ENCODE measurements around the gene NELL1. TPM values are rescaled to one million over a fixed set of nuclear protein-coding genes. Genes with fewer than 3 reads are reported as not detected.
"Not testable (repeated sequence)": the region's sequence is repeated elsewhere in the genome, so short reads cannot be mapped to it uniquely, and the experiment has no call there.

Gene NELL1
- total and polyA plus RNA-seq, 5 donors from 2014 or later = not detected

DNA sequence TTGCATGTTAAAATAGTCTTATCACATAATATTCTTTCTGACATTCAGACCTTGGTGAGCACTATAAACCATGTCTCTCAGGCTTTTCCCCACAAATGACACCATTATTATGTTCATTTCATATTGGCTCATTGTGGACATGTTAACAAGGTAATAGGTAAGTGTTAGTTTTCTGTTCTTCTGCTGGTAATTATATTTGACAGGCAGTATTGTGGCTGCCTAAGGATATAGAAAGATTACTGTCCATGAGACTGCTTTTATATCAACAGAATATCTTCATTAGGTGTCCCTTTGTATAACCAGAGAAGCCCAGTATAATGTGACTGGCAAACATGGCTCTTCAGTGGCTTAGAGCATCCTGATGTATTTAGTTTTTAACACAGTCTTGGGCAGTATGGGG is 590.7 kb downstream of the NELL1 start:
- no peak overlapping the region for H3K27ac Mint-ChIP-seq
- Histone ChIP-seq H3K9me3 (ENCODE audit: control insufficient read depth in 2 of 2, low read length in 2 of 2) (no peaks in the 10 kb centered on the region), H3K4me3 (ENCODE audit: low read depth, low read length) (no peak overlapping the region), H3K4me1 (ENCODE audit: control insufficient read depth, insufficient read depth, low read length, poor library complexity, severe bottlenecking) (no peaks in the 10 kb centered on the region), H3K27ac (ENCODE audit: insufficient read depth, low read length, poor library complexity, severe bottlenecking) (no peak overlapping the region), H3K27me3 (ENCODE audit: control insufficient read depth, insufficient read depth, low read length) (no peaks in the 10 kb centered on the region), H3K36me3 (ENCODE audit: control insufficient read depth, insufficient read depth, low read length) (no peaks in the 10 kb centered on the region)
- no peaks in the 10 kb centered on the region for H3K4me1 Mint-ChIP-seq
- no peak overlapping the region for H3K4me3 Mint-ChIP-seq
- H3K9me3 Mint-ChIP-seq = peaks cover 0 to 18% (median 6%) of the 10 kb centered on the region in 7 donors
- no peak for ATAC-seq (ENCODE audit: low read depth in 2 of 2)
- H3K27me3 Mint-ChIP-seq = no peaks in the 10 kb centered on the region
- no peaks in the 10 kb centered on the region for H3K36me3 Mint-ChIP-seq
- no peak for DNase-seq

DNA sequence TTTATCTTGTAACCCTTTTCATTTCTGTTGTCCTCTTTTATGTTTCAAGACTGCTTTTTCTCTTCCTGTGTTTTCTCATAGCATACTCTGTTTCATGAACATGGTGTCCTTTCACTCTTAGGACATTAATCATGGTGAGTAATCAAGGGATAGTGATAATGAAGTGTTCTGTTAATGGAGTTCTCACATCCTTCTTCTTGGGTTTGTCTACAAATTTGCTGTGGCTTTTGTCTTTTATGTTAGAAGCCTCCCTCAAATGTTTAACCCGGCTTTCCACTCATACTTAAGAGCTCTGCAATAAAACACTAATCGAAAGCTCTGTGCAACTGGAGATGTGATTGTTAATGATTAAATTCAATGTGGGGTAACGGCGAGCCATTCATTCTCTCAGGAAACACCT is 593.6 kb downstream of the NELL1 start:
- Histone ChIP-seq H3K27me3 (ENCODE audit: control insufficient read depth, insufficient read depth, low read length) (no peaks in the 10 kb centered on the region), H3K4me3 (ENCODE audit: low read depth, low read length) (no peak overlapping the region), H3K4me1 (ENCODE audit: control insufficient read depth, insufficient read depth, low read length, poor library complexity, severe bottlenecking) (no peaks in the 10 kb centered on the region), H3K36me3 (ENCODE audit: control insufficient read depth, insufficient read depth, low read length) (no peaks in the 10 kb centered on the region), H3K27ac (ENCODE audit: insufficient read depth, low read length, poor library complexity, severe bottlenecking) (no peak overlapping the region), H3K9me3 (ENCODE audit: control insufficient read depth in 2 of 2, low read length in 2 of 2) (peaks cover 0 to 3% of the 10 kb centered on the region in 2 experiments)
- Mint-ChIP-seq H3K4me3 (no peak overlapping the region), H3K36me3 (no peaks in the 10 kb centered on the region), H3K27me3 (no peaks in the 10 kb centered on the region), H3K4me1 (no peaks in the 10 kb centered on the region), H3K27ac (no peak overlapping the region), H3K9me3 (peaks cover 0 to 16% (median 6%) of the 10 kb centered on the region in 7 donors)
- ATAC-seq (ENCODE audit: low read depth in 2 of 2) (no peak), DNase-seq (no peak)

DNA sequence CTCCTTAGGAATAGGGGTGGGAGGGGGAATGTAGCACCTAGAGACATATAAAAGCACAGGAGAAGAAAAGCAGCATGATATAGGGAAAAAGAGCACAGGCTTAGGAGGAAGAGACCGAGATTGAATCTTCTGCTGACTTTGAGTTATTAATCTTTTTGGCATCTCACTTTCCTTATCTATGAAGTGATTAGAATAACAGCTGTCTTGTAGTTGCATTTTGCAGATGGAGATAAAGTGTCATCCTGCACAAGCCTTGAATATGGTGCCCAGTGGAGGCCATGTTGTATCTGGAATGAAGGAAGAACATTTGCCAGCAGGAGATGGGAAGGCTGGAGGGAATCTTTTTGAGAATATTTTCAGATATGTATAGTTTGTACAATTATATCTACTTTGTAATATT is 594.7 kb downstream of the NELL1 start:
- Mint-ChIP-seq H3K36me3 (no peaks in the 10 kb centered on the region), H3K27ac (no peak overlapping the region), H3K4me1 (no peaks in the 10 kb centered on the region), H3K27me3 (no peaks in the 10 kb centered on the region), H3K4me3 (no peak overlapping the region), H3K9me3 (peaks cover 0 to 12% (median 8%) of the 10 kb centered on the region in 7 donors)
- ATAC-seq (ENCODE audit: low read depth in 2 of 2) (no peak), DNase-seq (no peak)
- Histone ChIP-seq H3K4me1 (ENCODE audit: control insufficient read depth, insufficient read depth, low read length, poor library complexity, severe bottlenecking) (no peaks in the 10 kb centered on the region), H3K36me3 (ENCODE audit: control insufficient read depth, insufficient read depth, low read length) (no peaks in the 10 kb centered on the region), H3K4me3 (ENCODE audit: low read depth, low read length) (no peak overlapping the region), H3K27ac (ENCODE audit: insufficient read depth, low read length, poor library complexity, severe bottlenecking) (no peak overlapping the region), H3K9me3 (ENCODE audit: control insufficient read depth in 2 of 2, low read length in 2 of 2) (peaks cover 0 to 3% of the 10 kb centered on the region in 2 experiments), H3K27me3 (ENCODE audit: control insufficient read depth, insufficient read depth, low read length) (no peaks in the 10 kb centered on the region)

DNA sequence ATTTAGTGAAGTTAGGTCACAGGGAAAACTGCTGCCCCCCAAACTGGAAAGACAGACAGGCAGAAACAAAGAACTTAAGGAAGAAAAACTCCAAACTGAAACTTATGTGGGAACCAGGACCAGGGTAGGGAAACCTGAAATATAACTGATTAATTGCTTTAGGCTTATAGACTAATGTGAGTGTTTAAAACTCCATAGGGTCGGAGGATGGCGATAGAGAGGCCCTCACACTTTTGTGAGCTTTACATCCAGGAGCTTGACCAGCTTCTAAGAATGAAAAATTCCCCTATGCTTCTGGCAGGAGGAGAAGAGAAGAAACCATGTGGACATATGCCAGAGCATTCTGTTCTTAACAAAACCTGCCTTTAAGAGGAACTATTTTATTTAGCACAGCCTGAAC is 598.6 kb downstream of the NELL1 start:
- Histone ChIP-seq H3K4me1 (ENCODE audit: control insufficient read depth, insufficient read depth, low read length, poor library complexity, severe bottlenecking) (no peaks in the 10 kb centered on the region), H3K27ac (ENCODE audit: insufficient read depth, low read length, poor library complexity, severe bottlenecking) (no peak overlapping the region), H3K4me3 (ENCODE audit: low read depth, low read length) (no peak overlapping the region), H3K27me3 (ENCODE audit: control insufficient read depth, insufficient read depth, low read length) (no peaks in the 10 kb centered on the region), H3K9me3 (ENCODE audit: control insufficient read depth in 2 of 2, low read length in 2 of 2) (peaks cover 0 to 3% of the 10 kb centered on the region in 2 experiments), H3K36me3 (ENCODE audit: control insufficient read depth, insufficient read depth, low read length) (no peaks in the 10 kb centered on the region)
- Mint-ChIP-seq H3K4me3 (no peak overlapping the region), H3K4me1 (no peaks in the 10 kb centered on the region), H3K9me3 (peaks cover 2 to 21% (median 8%) of the 10 kb centered on the region in 7 donors), H3K27ac (no peak overlapping the region), H3K36me3 (no peaks in the 10 kb centered on the region), H3K27me3 (no peaks in the 10 kb centered on the region)
- ATAC-seq (ENCODE audit: low read depth in 2 of 2) (no peak), DNase-seq (no peak)

DNA sequence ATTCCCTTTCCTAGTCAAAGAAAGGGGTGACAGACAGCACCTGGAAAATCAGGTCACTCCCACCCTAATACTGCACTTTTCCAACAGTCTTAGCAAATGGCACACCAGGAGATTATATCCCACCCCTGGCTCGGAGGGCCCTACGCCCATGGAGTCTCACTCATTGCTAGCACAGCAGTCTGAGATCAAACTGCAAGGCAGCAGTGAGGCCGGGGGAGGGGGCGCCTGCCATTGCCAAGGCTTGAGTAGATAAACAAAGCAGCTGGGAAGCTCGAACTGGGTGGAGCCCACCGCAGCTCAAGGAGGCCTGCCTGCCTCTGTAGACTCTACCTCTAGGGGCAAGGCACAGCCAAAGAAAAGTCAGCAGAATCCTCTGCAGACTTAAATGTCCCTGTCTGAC is 602.8 kb downstream of the NELL1 start:
- peaks cover 4 to 29% (median 7%) of the 10 kb centered on the region in 7 donors for H3K9me3 Mint-ChIP-seq
- H3K36me3 Mint-ChIP-seq; H3K4me3 Mint-ChIP-seq; H3K36me3 ChIP-seq (ENCODE audit: control insufficient read depth, insufficient read depth, low read length); H3K27me3 ChIP-seq (ENCODE audit: control insufficient read depth, insufficient read depth, low read length); H3K4me1 ChIP-seq (ENCODE audit: control insufficient read depth, insufficient read depth, low read length, poor library complexity, severe bottlenecking); H3K27ac Mint-ChIP-seq; H3K27ac ChIP-seq (ENCODE audit: insufficient read depth, low read length, poor library complexity, severe bottlenecking); H3K27me3 Mint-ChIP-seq; H3K4me3 ChIP-seq (ENCODE audit: low read depth, low read length); H3K9me3 ChIP-seq (ENCODE audit: control insufficient read depth in 2 of 2, low read length in 2 of 2); DNase-seq; ATAC-seq (ENCODE audit: low read depth in 2 of 2); H3K4me1 Mint-ChIP-seq: not testable (repeated sequence)

DNA sequence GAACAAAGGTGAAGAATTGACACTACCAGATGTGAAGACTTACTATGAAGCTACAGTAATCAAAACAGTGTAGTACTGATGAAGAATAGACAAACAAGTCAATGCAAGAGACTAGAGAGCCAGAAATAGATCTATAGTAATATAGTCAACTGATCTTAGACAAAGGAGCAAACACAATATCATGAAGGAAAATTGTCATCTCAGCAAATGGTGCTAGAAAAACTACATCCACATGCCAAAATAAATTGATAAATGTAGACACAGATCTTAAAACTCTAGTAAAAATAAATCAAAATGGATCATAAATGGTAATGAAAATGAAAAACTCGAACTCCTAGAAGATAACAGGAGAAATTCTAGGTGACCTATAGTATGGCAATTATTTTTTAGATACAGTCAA is 609.5 kb downstream of the NELL1 start:
- H3K27ac Mint-ChIP-seq = no peak overlapping the region
- H3K4me3 Mint-ChIP-seq = no peak overlapping the region
- no peaks in the 10 kb centered on the region for H3K27me3 Mint-ChIP-seq
- Histone ChIP-seq H3K27me3 (ENCODE audit: control insufficient read depth, insufficient read depth, low read length) (no peaks in the 10 kb centered on the region), H3K4me3 (ENCODE audit: low read depth, low read length) (no peak overlapping the region), H3K36me3 (ENCODE audit: control insufficient read depth, insufficient read depth, low read length) (no peaks in the 10 kb centered on the region), H3K9me3 (ENCODE audit: control insufficient read depth in 2 of 2, low read length in 2 of 2) (peaks cover 0 to 5% of the 10 kb centered on the region in 2 experiments), H3K27ac (ENCODE audit: insufficient read depth, low read length, poor library complexity, severe bottlenecking) (no peak overlapping the region), H3K4me1 (ENCODE audit: control insufficient read depth, insufficient read depth, low read length, poor library complexity, severe bottlenecking) (no peaks in the 10 kb centered on the region)
- no peaks in the 10 kb centered on the region for H3K36me3 Mint-ChIP-seq
- ATAC-seq (ENCODE audit: low read depth in 2 of 2) (no peak), DNase-seq (no peak)
- H3K4me1 Mint-ChIP-seq = no peaks in the 10 kb centered on the region
- peaks cover 0 to 29% (median 5%) of the 10 kb centered on the region in 7 donors for H3K9me3 Mint-ChIP-seq

DNA sequence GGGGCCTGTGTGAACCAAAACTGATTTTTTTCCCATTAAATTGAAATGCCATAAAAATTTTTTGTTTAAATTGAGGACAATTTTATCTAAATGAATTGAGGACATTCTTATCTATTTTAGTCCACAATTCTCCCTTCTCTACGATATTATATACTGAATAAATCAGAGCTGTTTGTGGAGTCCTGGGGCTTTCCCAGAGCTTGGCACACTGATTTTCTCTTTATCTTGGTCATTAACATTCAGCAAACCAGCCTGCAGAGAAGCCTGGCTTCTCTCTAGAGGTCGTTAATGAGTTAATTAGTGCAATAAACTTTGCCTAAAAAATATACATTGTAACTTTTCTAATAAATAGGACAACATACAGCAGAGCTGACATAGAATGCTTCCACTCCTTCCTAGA is 615.7 kb downstream of the NELL1 start:
- Histone ChIP-seq H3K4me3 (ENCODE audit: low read depth, low read length) (no peak overlapping the region), H3K27me3 (ENCODE audit: control insufficient read depth, insufficient read depth, low read length) (no peaks in the 10 kb centered on the region), H3K4me1 (ENCODE audit: control insufficient read depth, insufficient read depth, low read length, poor library complexity, severe bottlenecking) (no peaks in the 10 kb centered on the region), H3K36me3 (ENCODE audit: control insufficient read depth, insufficient read depth, low read length) (no peaks in the 10 kb centered on the region), H3K27ac (ENCODE audit: insufficient read depth, low read length, poor library complexity, severe bottlenecking) (no peak overlapping the region), H3K9me3 (ENCODE audit: control insufficient read depth in 2 of 2, low read length in 2 of 2) (peaks cover 0 to 6% of the 10 kb centered on the region in 2 experiments)
- Mint-ChIP-seq H3K4me1 (no peaks in the 10 kb centered on the region), H3K4me3 (no peak overlapping the region), H3K36me3 (no peaks in the 10 kb centered on the region), H3K27me3 (no peaks in the 10 kb centered on the region), H3K27ac (no peak overlapping the region), H3K9me3 (peaks cover 4 to 41% (median 6%) of the 10 kb centered on the region in 7 donors)
- ATAC-seq (ENCODE audit: low read depth in 2 of 2) (no peak), DNase-seq (no peak)

DNA sequence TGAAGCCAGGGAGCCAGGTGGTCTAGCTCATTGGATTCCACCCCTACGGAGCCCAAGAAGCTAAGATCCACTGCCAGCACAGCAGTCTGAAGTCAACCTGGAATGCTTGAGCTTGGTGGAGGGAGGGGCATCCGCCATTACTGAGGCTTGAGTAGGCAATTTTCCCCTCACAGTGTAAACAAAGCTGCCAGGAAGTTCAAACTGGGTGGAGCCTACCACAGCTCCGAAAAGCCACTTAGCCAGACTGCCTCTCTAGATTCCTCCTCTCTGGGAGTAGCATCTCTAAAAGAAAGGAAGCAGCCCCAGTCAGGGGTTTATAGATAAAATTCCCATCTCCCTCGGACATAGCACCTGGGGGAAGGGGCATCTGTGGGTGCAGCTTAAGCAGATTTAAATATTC is 620.3 kb downstream of the NELL1 start:
- H3K4me1 Mint-ChIP-seq = no peaks in the 10 kb centered on the region
- Histone ChIP-seq H3K27me3 (ENCODE audit: control insufficient read depth, insufficient read depth, low read length) (no peaks in the 10 kb centered on the region), H3K36me3 (ENCODE audit: control insufficient read depth, insufficient read depth, low read length) (no peaks in the 10 kb centered on the region), H3K4me1 (ENCODE audit: control insufficient read depth, insufficient read depth, low read length, poor library complexity, severe bottlenecking) (no peaks in the 10 kb centered on the region), H3K9me3 (ENCODE audit: control insufficient read depth in 2 of 2, low read length in 2 of 2) (peaks cover 0 to 1% of the 10 kb centered on the region in 2 experiments), H3K4me3 (ENCODE audit: low read depth, low read length) (no peak overlapping the region), H3K27ac (ENCODE audit: insufficient read depth, low read length, poor library complexity, severe bottlenecking) (no peak overlapping the region)
- H3K9me3 Mint-ChIP-seq = peaks cover 4 to 39% (median 14%) of the 10 kb centered on the region in 7 donors
- DNase-seq (no peak), ATAC-seq (ENCODE audit: low read depth in 2 of 2) (no peak)
- H3K36me3 Mint-ChIP-seq = no peaks in the 10 kb centered on the region
- H3K27me3 Mint-ChIP-seq = no peaks in the 10 kb centered on the region
- H3K27ac Mint-ChIP-seq = no peak overlapping the region
- no peak overlapping the region for H3K4me3 Mint-ChIP-seq
